Brain microvascular endothelial cell (primary cell): ENCODE measurements around the gene KLK4.

Experiments used
- DNase-seq: peaks from one replicate; pipeline ENCODE4 v3.0.0-alpha.2; 2020
- H3K27ac ChIP-seq: fragments of 250-450 bp; sonication (Bioruptor Pico); 2 replicates; pipeline ENCODE4 v1.5.1; 2020; ENCODE audit warnings: mild to moderate bottlenecking, moderate library complexity
- H3K27me3 ChIP-seq: fragments of 250-450 bp; sonication (Bioruptor Pico); replicated peaks from 2 replicates; pipeline ENCODE4 v1.5.1; 2020; ENCODE audit warnings: mild to moderate bottlenecking
- H3K36me3 ChIP-seq: fragments of 250-450 bp; sonication (Bioruptor Pico); replicated peaks from 2 replicates; pipeline ENCODE4 v1.5.1; 2020; ENCODE audit warnings: mild to moderate bottlenecking
- H3K4me3 ChIP-seq: 2 replicates; pipeline ENCODE4 v1.5.1; 2011; ENCODE audit warnings: low read depth, mild to moderate bottlenecking, control low read depth, low read length, moderate library complexity
- CTCF ChIP-seq: IDR thresholded peaks from 2 replicates; pipeline ENCODE4 v1.5.1; 2011; ENCODE audit warnings: low read depth, mild to moderate bottlenecking, moderate library complexity, low read length, control low read depth, inconsistent platforms; ENCODE audit errors: missing control alignments
- in situ Hi-C: cut with HindIII; loops from 2 replicates; pipeline ENCODE4 v1.10.0; 2017; ENCODE audit warnings: low sequenced_read_pairs, low pct_ligation_motif_present

KLK4 gene

DNA sequence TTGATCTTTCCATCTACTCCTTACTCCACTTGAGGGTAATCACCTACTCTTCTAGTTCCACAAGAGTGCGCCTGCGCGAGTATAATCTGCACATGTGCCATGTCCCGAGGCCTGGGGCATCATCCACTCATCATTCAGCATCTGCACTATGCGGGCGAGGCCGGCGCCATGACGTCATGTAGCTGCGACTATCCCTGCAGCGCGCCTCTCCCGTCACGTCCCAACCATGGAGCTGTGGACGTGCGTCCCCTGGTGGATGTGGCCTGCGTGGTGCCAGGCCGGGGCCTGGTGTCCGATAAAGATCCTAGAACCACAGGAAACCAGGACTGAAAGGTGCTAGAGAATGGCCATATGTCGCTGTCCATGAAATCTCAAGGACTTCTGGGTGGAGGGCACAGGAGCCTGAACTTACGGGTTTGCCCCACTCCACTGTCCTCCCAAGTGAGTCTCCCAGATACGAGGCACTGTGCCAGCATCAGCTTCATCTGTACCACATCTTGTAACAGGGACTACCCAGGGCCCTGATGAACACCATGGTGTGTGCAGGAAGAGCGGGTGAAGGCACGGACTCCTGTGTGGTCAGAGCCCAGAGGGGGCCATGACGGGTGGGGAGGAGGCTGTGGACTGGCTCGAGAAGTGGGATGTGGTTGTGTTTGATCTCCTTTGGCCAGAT, 40.6 kb downstream of the KLK4 start:
- TF ChIP-seq CTCF: no peak
- in situ Hi-C loops: no loop called here

GRCh38 chr19:50869479-50869878, 41.7 kb downstream of the KLK4 start:
- in situ Hi-C loops: no loop called here
- Histone ChIP-seq H3K36me3 (no peaks in the 10 kb centered on the region), H3K27ac (no peak overlapping the region), H3K27me3 (no peaks in the 10 kb centered on the region), H3K4me3 (no peak overlapping the region)
- TF ChIP-seq CTCF: no peak
- no peak for DNase-seq

More for the DNA sequence above, 40.6 kb downstream of the KLK4 start:
- no peaks in the 10 kb centered on the region for H3K27me3 ChIP-seq
- DNase-seq: no peak
- no peak overlapping the region for H3K27ac ChIP-seq
- no peaks in the 10 kb centered on the region for H3K36me3 ChIP-seq
- no peak overlapping the region for H3K4me3 ChIP-seq

GRCh38 chr19:50861496-50862286, 49.5 kb downstream of the KLK4 start:
- TF ChIP-seq CTCF: no peak
- in situ Hi-C loops: no loop called here

GRCh38 chr19:50861010-50861409, 50.2 kb downstream of the KLK4 start:
- H3K36me3 ChIP-seq: no peaks in the 10 kb centered on the region
- no peak for DNase-seq
- TF ChIP-seq CTCF: no peak
- H3K27me3 ChIP-seq: no peaks in the 10 kb centered on the region
- no peak overlapping the region for H3K27ac ChIP-seq
- in situ Hi-C loops: no loop called here
- H3K4me3 ChIP-seq: no peak overlapping the region

More at GRCh38 chr19:50861496-50862286, 49.5 kb downstream of the KLK4 start:
- Histone ChIP-seq H3K36me3 (no peaks in the 10 kb centered on the region), H3K27me3 (no peaks in the 10 kb centered on the region), H3K27ac (no peak overlapping the region), H3K4me3 (no peak overlapping the region)
- no peak for DNase-seq

GRCh38 chr19:50859849-50860248, 51.3 kb downstream of the KLK4 start:
- DNase-seq: no peak
- Histone ChIP-seq H3K36me3 (no peaks in the 10 kb centered on the region), H3K27ac (no peak overlapping the region), H3K27me3 (no peaks in the 10 kb centered on the region), H3K4me3 (no peak overlapping the region)
- in situ Hi-C loops: no loop called here
- no peak for TF ChIP-seq CTCF
